Central memory CD8-positive, alpha-beta T cell (primary cell): ENCODE data around the gene PLEKHA3.

Experiments used
- ATAC-seq: fragments of 150-1000 bp; cut with Tn5 transposase; replicated peaks from 2 replicates; pipeline ENCODE4 v1.10.0; 2022; ENCODE audit warnings: mild to moderate bottlenecking, moderate FRiP score, moderate number of reproducible peaks; ENCODE audit not compliant: poor library complexity, severe bottlenecking; ENCODE audit errors: extremely low read depth
- DNase-seq, 2 donors: peaks; one replicate each; pipeline ENCODE4 v3.0.0; 2021; ENCODE audit warnings: low spot score in 2 of 2
- H3K27ac Mint-ChIP-seq: one replicate; pipeline ENCODE4 v1.8.0; 2022; ENCODE audit warnings: low read depth, mild to moderate bottlenecking, moderate library complexity, mixed read lengths
- H3K27me3 Mint-ChIP-seq: one replicate; pipeline ENCODE4 v1.8.0; 2022; ENCODE audit warnings: mixed read lengths
- H3K36me3 Mint-ChIP-seq: one replicate; pipeline ENCODE4 v1.8.0; 2022; ENCODE audit warnings: mild to moderate bottlenecking, moderate library complexity, mixed read lengths; ENCODE audit not compliant: insufficient read depth
- H3K4me1 Mint-ChIP-seq: one replicate; pipeline ENCODE4 v1.8.0; 2022; ENCODE audit warnings: mixed read lengths
- H3K4me3 Mint-ChIP-seq: one replicate; pipeline ENCODE4 v1.8.0; 2022; ENCODE audit warnings: mild to moderate bottlenecking, moderate library complexity, mixed read lengths
- H3K9me3 Mint-ChIP-seq: one replicate; pipeline ENCODE4 v1.8.0; 2022; ENCODE audit warnings: mixed read lengths

Gene PLEKHA3

GRCh38 chr2:178480227-178481181, at the start of gene PLEKHA3:
Gene PLEKHA3, plus strand, starts transcription at chr2:178480457. Its CDS starts 413 bp downstream, at chr2:178480870.
- Mint-ChIP-seq H3K4me1 (peaks cover 42% of the 10 kb centered on the region), H3K36me3 (peaks cover 17% of the 10 kb centered on the region), H3K27me3 (no peaks in the 10 kb centered on the region), H3K27ac (peak within 1 kb of the TSS; percentile 96), H3K9me3 (no peaks in the 10 kb centered on the region), H3K4me3 (peak within 1 kb of the TSS; percentile 99)
- peak; percentile 40 for ATAC-seq
- DNase-seq, result peak; percentile 52 to 59

GRCh38 chr2:178436662-178437061, 43.6 kb upstream of the PLEKHA3 start:
- no peak overlapping the region for H3K4me3 Mint-ChIP-seq
- DNase-seq (no peak), ATAC-seq (no peak)
- H3K4me1 Mint-ChIP-seq, result no peaks in the 10 kb centered on the region
- H3K36me3 Mint-ChIP-seq, result peaks cover 43% of the 10 kb centered on the region
- H3K27ac Mint-ChIP-seq, result no peak overlapping the region
- H3K27me3 Mint-ChIP-seq, result no peaks in the 10 kb centered on the region
- H3K9me3 Mint-ChIP-seq, result no peaks in the 10 kb centered on the region

- Mint-ChIP-seq H3K4me1 (no peaks in the 10 kb centered on the region), H3K27ac (no peak overlapping the region), H3K4me3 (no peak overlapping the region), H3K27me3 (no peaks in the 10 kb centered on the region), H3K9me3 (no peaks in the 10 kb centered on the region), H3K36me3 (peaks cover 30% of the 10 kb centered on the region)
- ATAC-seq (no peak), DNase-seq (no peak)
Observed at GRCh38 chr2:178441426-178441825, 38.8 kb upstream of the PLEKHA3 start.

GRCh38 chr2:178448968-178449661, 31.1 kb upstream of the PLEKHA3 start:
- Mint-ChIP-seq H3K4me3 (peak overlapping the region; percentile 18), H3K27ac (peak overlapping the region; percentile 50), H3K4me1 (peaks cover 32% of the 10 kb centered on the region), H3K9me3 (no peaks in the 10 kb centered on the region), H3K27me3 (no peaks in the 10 kb centered on the region), H3K36me3 (peaks cover 14% of the 10 kb centered on the region)
- DNase-seq (no peak), ATAC-seq (no peak)

- H3K4me1 Mint-ChIP-seq, result peaks cover 32% of the 10 kb centered on the region
- no peaks in the 10 kb centered on the region for H3K9me3 Mint-ChIP-seq
- peak overlapping the region; percentile 86 for H3K4me3 Mint-ChIP-seq
- H3K36me3 Mint-ChIP-seq, result peaks cover 14% of the 10 kb centered on the region
- H3K27me3 Mint-ChIP-seq, result no peaks in the 10 kb centered on the region
- ATAC-seq, result peak; percentile 16
- H3K27ac Mint-ChIP-seq, result peak overlapping the region; percentile 87
- DNase-seq, result no peak
Observed at GRCh38 chr2:178449700-178450523, 30.3 kb upstream of the PLEKHA3 start.

- no peaks in the 10 kb centered on the region for H3K9me3 Mint-ChIP-seq
- peaks cover 14% of the 10 kb centered on the region for H3K36me3 Mint-ChIP-seq
- H3K27me3 Mint-ChIP-seq, result no peaks in the 10 kb centered on the region
- H3K4me1 Mint-ChIP-seq, result peaks cover 32% of the 10 kb centered on the region
- peak overlapping the region; percentile 87 for H3K27ac Mint-ChIP-seq
- peak; percentile 61 for ATAC-seq
- peak overlapping the region; percentile 86 for H3K4me3 Mint-ChIP-seq
- peak; percentile 60 to 65 for DNase-seq
Observed at GRCh38 chr2:178450524-178450773, 29.8 kb upstream of the PLEKHA3 start.

- DNase-seq (peak; percentile 90 to 92), ATAC-seq (peak; percentile 85)
- Mint-ChIP-seq H3K4me1 (peaks cover 32% of the 10 kb centered on the region), H3K9me3 (no peaks in the 10 kb centered on the region), H3K27me3 (no peaks in the 10 kb centered on the region), H3K4me3 (peak within 1 kb of the TSS; percentile 86), H3K36me3 (peaks cover 12% of the 10 kb centered on the region), H3K27ac (peak within 1 kb of the TSS; percentile 87)
Observed at GRCh38 chr2:178450774-178451525, 29.3 kb upstream of the PLEKHA3 start, which contains the start of the genes PJVK and PRKRA. Gene PJVK, plus strand, starts transcription at chr2:178451378. Its CDS starts 2,032 bp downstream, at chr2:178453410. Gene PRKRA, minus strand, starts transcription at chr2:178451175. Its CDS starts 145 bp downstream, at chr2:178451030.

GRCh38 chr2:178452334-178452733, 27.9 kb upstream of the PLEKHA3 start:
- H3K27me3 Mint-ChIP-seq, result no peaks in the 10 kb centered on the region
- H3K4me3 Mint-ChIP-seq, result no peak overlapping the region
- no peaks in the 10 kb centered on the region for H3K9me3 Mint-ChIP-seq
- H3K27ac Mint-ChIP-seq, result no peak overlapping the region
- H3K4me1 Mint-ChIP-seq, result peaks cover 32% of the 10 kb centered on the region
- H3K36me3 Mint-ChIP-seq, result peaks cover 8% of the 10 kb centered on the region
- ATAC-seq (no peak), DNase-seq (no peak)

GRCh38 chr2:178452870-178453269, 27.4 kb upstream of the PLEKHA3 start:
- ATAC-seq (no peak), DNase-seq (no peak)
- H3K4me3 Mint-ChIP-seq, result no peak overlapping the region
- peaks cover 31% of the 10 kb centered on the region for H3K4me1 Mint-ChIP-seq
- no peaks in the 10 kb centered on the region for H3K9me3 Mint-ChIP-seq
- no peaks in the 10 kb centered on the region for H3K27me3 Mint-ChIP-seq
- H3K27ac Mint-ChIP-seq, result no peak overlapping the region
- H3K36me3 Mint-ChIP-seq, result peaks cover 5% of the 10 kb centered on the region

GRCh38 chr2:178455947-178456346, 24.3 kb upstream of the PLEKHA3 start:
- H3K4me3 Mint-ChIP-seq, result no peak overlapping the region
- H3K9me3 Mint-ChIP-seq, result no peaks in the 10 kb centered on the region
- ATAC-seq (no peak), DNase-seq (no peak)
- H3K4me1 Mint-ChIP-seq, result peaks cover 9% of the 10 kb centered on the region
- H3K27ac Mint-ChIP-seq, result no peak overlapping the region
- H3K27me3 Mint-ChIP-seq, result no peaks in the 10 kb centered on the region
- H3K36me3 Mint-ChIP-seq, result peaks cover 2% of the 10 kb centered on the region

GRCh38 chr2:178457390-178457886, 22.8 kb upstream of the PLEKHA3 start:
- Mint-ChIP-seq H3K27me3 (no peaks in the 10 kb centered on the region), H3K27ac (no peak overlapping the region), H3K4me1 (no peaks in the 10 kb centered on the region), H3K4me3 (no peak overlapping the region), H3K9me3 (no peaks in the 10 kb centered on the region), H3K36me3 (no peaks in the 10 kb centered on the region)
- no peak for ATAC-seq
- DNase-seq, result no peak
